HEK293 (cell line): Measurements from ENCODE around the gene ZBTB37.
A peak's percentile ranks its signal among the peaks of the same experiment; 100 is the strongest.

Experiments
- GFI1B ChIP-seq: fragments of 450-650 bp; formaldehyde crosslinking; IDR thresholded peaks from 2 replicates; pipeline ENCODE4 v1.5.1; 2016; ENCODE audit warnings: missing biosample characterization, missing genetic modification characterization
- GLI4 ChIP-seq: fragments of 450-650 bp; formaldehyde crosslinking; IDR thresholded peaks from 2 replicates; pipeline ENCODE4 v1.5.1; 2016; ENCODE audit warnings: missing biosample characterization, missing genetic modification characterization
- GLIS2 ChIP-seq: fragments of 450-650 bp; formaldehyde crosslinking; IDR thresholded peaks from 2 replicates; pipeline ENCODE4 v1.5.1; 2016; ENCODE audit warnings: missing biosample characterization, missing genetic modification characterization
- HOXC10 ChIP-seq: sonication (generic); formaldehyde crosslinking; IDR thresholded peaks from 2 replicates; pipeline ENCODE4 v1.8.1; 2023; ENCODE audit warnings: mild to moderate bottlenecking, missing genetic modification reagents
- MYNN ChIP-seq: fragments of 450-650 bp; formaldehyde crosslinking; IDR thresholded peaks from 2 replicates; pipeline ENCODE4 v1.5.1; 2016; ENCODE audit warnings: missing biosample characterization, missing genetic modification characterization, borderline replicate concordance
- OSR2 ChIP-seq: fragments of 450-650 bp; formaldehyde crosslinking; IDR thresholded peaks from 2 replicates; pipeline ENCODE4 v1.5.1; 2016; ENCODE audit warnings: missing biosample characterization, missing genetic modification characterization
- PRDM10 ChIP-seq: fragments of 450-650 bp; formaldehyde crosslinking; IDR thresholded peaks from 2 replicates; pipeline ENCODE4 v1.5.1; 2016; ENCODE audit warnings: missing biosample characterization, missing genetic modification characterization
- REPIN1 ChIP-seq: fragments of 450-650 bp; formaldehyde crosslinking; IDR thresholded peaks from 2 replicates; pipeline ENCODE4 v1.5.1; 2017; ENCODE audit warnings: missing biosample characterization, missing genetic modification characterization, low read depth
- SCRT1 ChIP-seq: fragments of 450-650 bp; formaldehyde crosslinking; IDR thresholded peaks from 2 replicates; pipeline ENCODE4 v1.5.1; 2016; ENCODE audit warnings: missing biosample characterization, missing genetic modification characterization, borderline replicate concordance
- TCF7L2 ChIP-seq: IDR thresholded peaks from 2 replicates; pipeline ENCODE4 v1.6.1; 2011; ENCODE audit warnings: low read depth, mild to moderate bottlenecking, inconsistent platforms, low read length, moderate library complexity, borderline replicate concordance
- WT1 ChIP-seq: fragments of 450-650 bp; formaldehyde crosslinking; IDR thresholded peaks from 2 replicates; pipeline ENCODE4 v1.5.1; 2016; ENCODE audit warnings: missing biosample characterization, missing genetic modification characterization
- YY2 ChIP-seq: fragments of 450-650 bp; formaldehyde crosslinking; IDR thresholded peaks from 2 replicates; pipeline ENCODE4 v1.5.1; 2016; ENCODE audit warnings: missing biosample characterization, missing genetic modification characterization
- ZBTB26 ChIP-seq: fragments of 450-650 bp; formaldehyde crosslinking; optimal IDR thresholded peaks from 2 replicates; pipeline ENCODE3; 2016; ENCODE audit warnings: missing biosample characterization, mild to moderate bottlenecking, missing genetic modification characterization
- ZBTB7A ChIP-seq: fragments of 450-650 bp; formaldehyde crosslinking; IDR thresholded peaks from 2 replicates; pipeline ENCODE4 v1.5.1; 2016; ENCODE audit warnings: low read depth, missing biosample characterization, missing genetic modification characterization
- ZFHX2 ChIP-seq: fragments of 450-650 bp; formaldehyde crosslinking; conservative IDR thresholded peaks from 2 replicates; pipeline ENCODE4 v1.5.1; 2016; ENCODE audit warnings: missing biosample characterization, missing genetic modification characterization
- ZFP69B ChIP-seq: fragments of 450-650 bp; formaldehyde crosslinking; IDR thresholded peaks from 2 replicates; pipeline ENCODE4 v1.5.1; 2016; ENCODE audit warnings: missing biosample characterization, missing genetic modification characterization
- ZNF174 ChIP-seq: fragments of 450-650 bp; formaldehyde crosslinking; IDR thresholded peaks from 2 replicates; pipeline ENCODE4 v1.5.0; 2017; ENCODE audit warnings: missing biosample characterization, mild to moderate bottlenecking, missing genetic modification characterization
- ZNF184 ChIP-seq: fragments of 450-650 bp; IDR thresholded peaks from 2 replicates; pipeline ENCODE4 v1.5.1; 2018; ENCODE audit warnings: missing biosample characterization, mild to moderate bottlenecking, missing genetic modification characterization
- ZNF2 ChIP-seq: fragments of 450-650 bp; formaldehyde crosslinking; IDR thresholded peaks from 2 replicates; pipeline ENCODE4 v1.5.1; 2016; ENCODE audit warnings: missing biosample characterization, missing genetic modification characterization
- ZNF202 ChIP-seq: fragments of 450-650 bp; formaldehyde crosslinking; IDR thresholded peaks from 2 replicates; pipeline ENCODE4 v1.5.1; 2016; ENCODE audit warnings: missing biosample characterization, missing genetic modification characterization, borderline replicate concordance
- ZNF221 ChIP-seq: fragments of 450-650 bp; formaldehyde crosslinking; IDR thresholded peaks from 2 replicates; pipeline ENCODE4 v1.5.1; 2017; ENCODE audit warnings: missing biosample characterization, missing genetic modification characterization, borderline replicate concordance
- ZNF23 ChIP-seq: fragments of 450-650 bp; formaldehyde crosslinking; IDR thresholded peaks from 2 replicates; pipeline ENCODE4 v1.5.1; 2016; ENCODE audit warnings: missing biosample characterization, missing genetic modification characterization, borderline replicate concordance
- ZNF239 ChIP-seq: fragments of 450-650 bp; formaldehyde crosslinking; IDR thresholded peaks from 2 replicates; pipeline ENCODE4 v1.5.1; 2016; ENCODE audit warnings: missing biosample characterization, missing genetic modification characterization
- ZNF311 ChIP-seq: fragments of 450-650 bp; formaldehyde crosslinking; IDR thresholded peaks from 2 replicates; pipeline ENCODE4 v1.5.1; 2017; ENCODE audit warnings: missing biosample characterization, missing genetic modification characterization, borderline replicate concordance
- ZNF37A ChIP-seq: fragments of 450-650 bp; IDR thresholded peaks from 2 replicates; pipeline ENCODE4 v1.5.1; 2018; ENCODE audit warnings: missing biosample characterization, missing genetic modification characterization
- ZNF501 ChIP-seq: fragments of 450-650 bp; formaldehyde crosslinking; IDR thresholded peaks from 2 replicates; pipeline ENCODE4 v1.5.1; 2016; ENCODE audit warnings: missing biosample characterization, missing genetic modification characterization
- ZNF530 ChIP-seq: fragments of 450-650 bp; formaldehyde crosslinking; IDR thresholded peaks from 2 replicates; pipeline ENCODE4 v1.5.1; 2016; ENCODE audit warnings: low read depth, missing biosample characterization, missing genetic modification characterization
- ZNF548 ChIP-seq: fragments of 450-650 bp; formaldehyde crosslinking; IDR thresholded peaks from 2 replicates; pipeline ENCODE4 v1.5.1; 2016; ENCODE audit warnings: missing biosample characterization, missing genetic modification characterization
- ZNF596 ChIP-seq: fragments of 450-650 bp; IDR thresholded peaks from 2 replicates; pipeline ENCODE4 v1.5.0; 2018; ENCODE audit warnings: missing biosample characterization, mild to moderate bottlenecking, missing genetic modification characterization, moderate library complexity
- ZNF610 ChIP-seq: fragments of 450-650 bp; formaldehyde crosslinking; IDR thresholded peaks from 2 replicates; pipeline ENCODE4 v1.5.1; 2016; ENCODE audit warnings: missing biosample characterization, missing genetic modification characterization, borderline replicate concordance
- ZNF624 ChIP-seq: fragments of 450-650 bp; formaldehyde crosslinking; IDR thresholded peaks from 2 replicates; pipeline ENCODE4 v1.5.1; 2017; ENCODE audit warnings: missing biosample characterization, missing genetic modification characterization
- ZNF704 ChIP-seq: fragments of 450-650 bp; formaldehyde crosslinking; IDR thresholded peaks from 2 replicates; pipeline ENCODE4 v1.5.1; 2016; ENCODE audit warnings: missing biosample characterization, missing genetic modification characterization
- ZNF777 ChIP-seq: fragments of 450-650 bp; formaldehyde crosslinking; IDR thresholded peaks from 2 replicates; pipeline ENCODE4 v1.5.1; 2017; ENCODE audit warnings: missing biosample characterization, missing genetic modification characterization, borderline replicate concordance
- ZSCAN23 ChIP-seq: fragments of 450-650 bp; formaldehyde crosslinking; IDR thresholded peaks from 2 replicates; pipeline ENCODE4 v1.5.1; 2016; ENCODE audit warnings: missing biosample characterization, missing genetic modification characterization
- ZSCAN4 ChIP-seq: fragments of 450-650 bp; formaldehyde crosslinking; IDR thresholded peaks from 2 replicates; pipeline ENCODE4 v1.5.1; 2017; ENCODE audit warnings: missing biosample characterization, missing genetic modification characterization

The ZBTB37 gene

GRCh38 chr1:173868266-173869020 is at the start of gene ZBTB37 (continued):
- peak; percentile 23; the same call in 1 of the 2 replicates for TF ChIP-seq OSR2 (tag by site-specific recombination)
- TF ChIP-seq ZFP69B = peak; percentile 89
- TF ChIP-seq TCF7L2 = no peak
- peak; percentile 54 for TF ChIP-seq ZBTB26 (tag by site-specific recombination)
- TF ChIP-seq ZNF202 (tag by site-specific recombination) = no peak
- TF ChIP-seq ZNF530 (tag by site-specific recombination) = no peak
- TF ChIP-seq ZSCAN4 (tag by site-specific recombination) = peak; percentile 32; the same call in 1 of the 2 replicates
- no peak for TF ChIP-seq ZNF37A (tag by site-specific recombination)
- no peak for TF ChIP-seq ZNF596 (tag by site-specific recombination)
- TF ChIP-seq YY2 = no peak
- TF ChIP-seq ZNF2 (tag by site-specific recombination) = no peak
- no peak for TF ChIP-seq REPIN1
- TF ChIP-seq GFI1B (tag by site-specific recombination) = peak; percentile 40; the same call in 1 of the 2 replicates
- no peak for TF ChIP-seq ZNF777
- no peak for TF ChIP-seq ZNF23 (tag by site-specific recombination)
- TF ChIP-seq ZBTB7A (tag by site-specific recombination) = peak; percentile 53; the same call in 1 of the 2 replicates
- TF ChIP-seq ZNF239 (tag by site-specific recombination) = no peak
- TF ChIP-seq ZNF548 (tag by site-specific recombination) = no peak
- no peak for TF ChIP-seq SCRT1
- TF ChIP-seq ZNF311 (tag by site-specific recombination) = no peak
- no peak for TF ChIP-seq ZNF704
- TF ChIP-seq GLIS2 (tag by site-specific recombination) = peak; percentile 100
- TF ChIP-seq MYNN (tag by site-specific recombination) = no peak
- peak; percentile 49; the same call in 1 of the 2 replicates for TF ChIP-seq ZNF184 (tag by site-specific recombination)
- TF ChIP-seq HOXC10 = no peak
- TF ChIP-seq ZFHX2 (tag by site-specific recombination) = peak; percentile 90
- TF ChIP-seq PRDM10 = peak; percentile 84
- no peak for TF ChIP-seq ZNF174 (tag by site-specific recombination)
- 0 out of 2 replicates have a peak, but pooled peaks have one; percentile 18 for TF ChIP-seq ZSCAN23
- peak; percentile 81 for TF ChIP-seq ZNF501 (tag by site-specific recombination)
- TF ChIP-seq ZNF221 (tag by site-specific recombination) = no peak
- TF ChIP-seq WT1 (tag by site-specific recombination) = peak; percentile 41; the same call in 1 of the 2 replicates
- TF ChIP-seq ZNF624 (tag by site-specific recombination) = no peak
- 0 out of 2 replicates have a peak, but pooled peaks have one; percentile 22 for TF ChIP-seq GLI4 (tag by site-specific recombination)
- TF ChIP-seq ZNF610 (tag by site-specific recombination) = peak; percentile 84
